GM21447 (cell line): Measurements from ENCODE around the gene LMBR1L.

Experiments
- ATAC-seq: cut with Tn5 transposase; IDR thresholded peaks from one replicate; pipeline ENCODE4 v1.9.1; 2021; ENCODE audit not compliant: unreplicated experiment

LMBR1L gene

DNA sequence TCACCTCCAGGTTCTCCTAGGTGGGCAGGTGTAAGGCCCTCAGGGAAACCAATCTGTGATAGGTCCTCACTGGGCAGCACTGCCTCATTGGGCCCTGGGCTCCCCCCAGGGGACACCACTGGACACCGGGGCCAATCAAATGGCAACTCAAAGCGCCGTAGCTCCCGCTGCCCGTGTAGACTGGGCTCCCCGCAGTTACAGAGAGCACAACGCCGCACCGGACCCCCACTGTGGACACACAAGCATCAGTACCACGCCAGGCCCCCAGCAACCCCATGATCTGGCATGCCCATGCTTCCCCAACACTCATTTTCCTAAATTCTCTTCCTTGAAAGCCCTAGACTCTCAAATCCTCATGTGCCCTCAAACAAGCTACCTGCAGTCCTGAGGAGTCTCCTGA, 56.1 kb downstream of the LMBR1L start:
- ATAC-seq, result no peak

DNA sequence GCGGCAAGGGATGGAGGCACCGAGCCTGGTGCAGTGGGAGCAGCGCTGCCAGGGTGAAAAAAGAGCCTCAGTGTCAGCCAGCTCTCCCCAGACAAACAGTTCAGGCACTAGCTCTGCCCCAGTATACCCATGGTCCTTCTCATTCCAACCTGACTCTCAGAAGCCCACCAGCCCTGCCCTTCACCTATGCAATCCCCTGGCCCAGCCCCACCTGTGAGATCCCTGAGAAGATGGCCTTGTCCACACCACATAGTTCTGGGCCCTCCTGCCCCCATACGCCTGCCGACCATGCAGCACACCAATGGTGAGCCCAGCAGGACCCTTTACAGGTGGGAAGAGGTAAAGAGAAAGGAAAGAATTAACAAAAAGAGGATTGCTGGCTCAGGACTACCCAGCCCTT, 56.6 kb downstream of the LMBR1L start:
- no peak for ATAC-seq

DNA sequence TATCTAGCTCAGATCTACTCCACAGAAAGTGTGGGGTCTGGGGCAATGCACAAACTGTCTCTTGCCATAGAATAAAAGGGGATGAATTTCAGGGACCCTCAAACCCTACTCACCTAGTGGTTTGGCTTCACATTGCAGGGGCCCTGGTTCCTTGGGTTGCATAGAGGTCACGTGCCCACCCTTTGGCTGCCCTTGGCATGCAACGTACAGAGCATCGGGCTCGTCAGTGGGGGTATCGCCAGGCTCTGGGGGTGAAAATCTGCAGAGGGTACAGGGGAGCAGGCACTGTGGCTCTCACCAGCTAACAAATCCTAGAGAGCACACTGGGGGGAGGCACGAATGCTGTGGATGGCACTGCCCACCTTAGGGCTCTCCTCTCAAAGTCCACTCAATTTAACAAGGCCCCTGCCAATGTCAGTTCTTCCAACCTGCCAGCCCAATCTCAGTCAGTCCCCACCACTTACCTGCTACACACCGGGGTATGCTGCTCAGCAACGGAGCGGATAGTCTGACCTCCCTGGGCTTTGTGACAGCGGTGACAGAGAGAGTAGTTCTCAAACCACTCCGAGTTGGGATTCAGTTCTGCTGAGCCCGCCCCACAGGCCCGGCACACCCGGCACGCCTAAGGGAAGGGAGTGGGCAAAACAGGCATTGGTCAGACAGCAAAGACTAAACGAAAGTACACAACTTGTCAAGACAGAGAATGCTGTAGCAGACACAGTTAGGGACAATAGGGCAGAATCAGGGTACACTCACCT, 58.0 kb downstream of the LMBR1L start:
- no peak for ATAC-seq

DNA sequence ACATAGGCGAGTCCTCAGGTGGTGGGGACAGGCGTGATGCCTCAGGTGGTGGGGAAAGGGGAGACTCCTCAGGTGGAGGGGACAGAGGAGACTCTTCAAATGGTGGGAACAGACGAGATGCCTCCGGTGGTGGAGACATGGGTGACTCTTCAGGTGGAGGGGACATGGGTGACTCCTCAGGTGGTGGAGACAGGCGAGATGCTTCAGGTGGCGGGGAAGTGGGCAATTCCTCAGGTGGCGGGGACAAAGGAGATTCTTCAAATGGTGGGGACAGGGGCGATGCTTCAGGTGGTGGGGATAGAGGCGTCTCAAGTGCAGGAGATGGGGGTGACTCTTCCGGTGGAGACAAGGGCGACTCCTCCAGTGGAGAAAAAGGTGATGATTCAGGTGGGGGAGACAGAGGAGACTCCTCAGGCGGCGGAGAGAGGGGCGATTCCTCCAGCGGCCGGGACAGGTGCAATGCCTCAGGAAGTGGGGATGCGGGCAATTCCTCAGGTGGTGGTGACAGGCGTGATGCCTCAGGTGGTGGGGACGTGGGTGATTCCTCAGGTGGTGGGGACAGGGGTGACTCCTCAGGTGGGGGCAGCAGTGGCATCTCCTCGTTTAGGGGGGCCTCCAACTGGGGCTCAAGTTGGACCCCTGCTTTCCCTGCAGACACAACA, 58.7 kb downstream of the LMBR1L start:
- ATAC-seq, result no peak

DNA sequence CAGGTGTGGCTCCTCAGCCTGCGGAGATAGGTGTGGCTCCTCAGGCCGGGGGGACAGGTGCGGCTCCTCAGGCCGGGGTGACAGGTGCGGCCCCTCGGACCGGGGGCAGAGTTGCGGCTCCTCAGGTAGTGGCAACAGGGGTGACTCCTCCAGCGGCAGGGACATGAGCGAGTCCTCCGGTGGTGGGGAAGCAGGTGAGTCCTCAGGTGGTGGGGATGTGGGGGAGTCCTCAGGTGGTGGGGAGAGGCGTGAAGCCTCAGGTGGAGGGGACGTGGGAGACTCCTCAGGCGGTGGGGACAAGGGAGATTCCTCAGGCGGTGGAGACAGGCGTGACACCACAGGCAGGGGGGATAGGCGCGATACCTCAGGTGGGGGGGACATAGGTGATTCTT, 59.3 kb downstream of the LMBR1L start:
- ATAC-seq, result no peak

DNA sequence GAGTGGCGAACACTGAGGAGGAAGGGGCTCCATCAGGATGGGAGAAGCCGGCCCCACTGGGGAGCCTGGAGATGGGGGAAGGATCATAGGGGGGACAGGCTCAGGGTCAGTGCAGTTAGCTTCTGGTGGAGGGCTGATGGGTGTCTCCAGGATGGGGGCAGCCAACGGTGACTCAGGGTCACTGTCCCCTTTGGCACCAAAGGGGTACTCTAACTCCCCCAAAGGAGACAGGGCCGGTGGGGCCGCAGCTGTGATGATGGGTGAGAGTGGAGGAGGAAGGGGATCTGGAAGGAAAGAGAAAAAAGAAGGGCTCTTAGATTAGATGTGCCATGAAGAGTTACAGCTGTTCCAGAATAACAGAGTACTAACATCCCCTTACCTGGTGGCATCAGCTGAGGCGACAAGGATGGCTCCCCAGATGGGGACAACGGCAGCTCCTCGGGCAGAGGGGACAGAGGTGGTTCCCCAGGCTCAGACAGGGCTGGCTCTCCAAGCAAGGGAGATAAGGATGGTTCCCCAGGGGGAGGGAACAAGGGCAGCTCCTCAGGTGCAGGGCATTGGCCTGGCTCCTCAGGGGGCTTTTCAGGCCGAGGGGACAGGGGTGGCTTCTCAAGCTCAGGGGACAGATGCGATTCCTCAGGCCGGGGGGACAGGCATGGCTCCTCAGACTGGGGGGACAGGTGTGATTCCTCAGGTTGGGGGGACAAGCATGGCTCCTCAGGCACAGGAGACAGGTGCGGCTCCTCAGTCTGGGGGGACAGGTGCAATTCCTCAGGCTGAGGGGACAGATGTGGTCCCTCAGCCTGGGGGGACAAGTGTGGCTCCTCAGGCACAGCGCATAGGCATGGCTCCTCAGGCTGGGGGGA, 59.9 kb downstream of the LMBR1L start:
- ATAC-seq, result no peak

DNA sequence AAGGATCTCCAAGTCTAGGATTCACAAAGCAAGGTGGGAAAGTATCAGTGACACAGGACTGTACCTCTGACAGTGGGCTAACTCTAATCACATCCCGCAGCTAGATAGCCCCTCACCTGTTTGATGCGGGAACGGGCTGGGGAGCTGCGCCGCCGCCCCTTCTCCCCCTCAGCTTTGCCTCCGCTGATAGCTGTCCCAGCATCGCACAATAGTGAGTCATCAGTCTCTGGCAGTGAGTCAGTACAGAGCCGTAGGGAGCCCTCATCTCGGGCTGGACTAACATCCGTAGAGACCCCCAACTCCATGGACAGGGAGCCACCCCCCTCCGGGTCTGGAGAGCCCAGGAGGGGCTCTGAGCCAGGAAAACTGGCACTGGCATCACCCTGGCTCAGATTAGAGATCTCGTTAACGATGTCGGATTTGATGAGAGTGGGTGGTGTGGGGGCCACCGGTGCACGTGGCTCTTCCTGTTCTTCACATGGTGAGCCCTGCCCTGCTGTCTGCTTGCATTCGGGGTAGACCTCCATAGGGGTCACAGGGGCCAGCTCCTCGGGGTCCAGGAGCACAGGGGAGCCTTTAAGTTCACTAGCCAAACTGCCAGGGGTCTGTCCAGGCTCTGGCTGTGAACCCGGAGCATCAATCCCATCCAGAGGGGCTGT, 61.0 kb downstream of the LMBR1L start:
- ATAC-seq, result no peak

DNA sequence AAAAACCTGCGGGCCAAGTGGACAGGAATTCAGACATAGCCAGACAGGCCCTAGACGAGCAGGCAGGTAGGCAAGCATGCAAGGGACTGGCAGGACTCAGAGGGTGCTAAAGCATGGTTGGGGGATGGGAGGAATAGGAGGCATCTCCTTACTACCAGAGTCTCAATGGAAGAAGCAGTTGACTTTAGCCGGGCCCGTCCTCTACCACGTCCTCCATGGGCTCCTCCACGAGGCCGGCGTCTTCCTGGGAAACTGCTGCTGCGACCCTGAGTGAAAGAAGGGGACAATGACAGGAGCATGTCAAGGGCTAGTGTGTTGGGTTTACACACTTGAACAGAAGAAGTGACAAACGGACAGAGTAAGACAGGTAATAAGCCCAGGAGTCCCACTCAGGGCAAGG, 61.7 kb downstream of the LMBR1L start:
- no peak for ATAC-seq
